ENCODE data around the gene NLGN4Y.

The NLGN4Y gene

DNA sequence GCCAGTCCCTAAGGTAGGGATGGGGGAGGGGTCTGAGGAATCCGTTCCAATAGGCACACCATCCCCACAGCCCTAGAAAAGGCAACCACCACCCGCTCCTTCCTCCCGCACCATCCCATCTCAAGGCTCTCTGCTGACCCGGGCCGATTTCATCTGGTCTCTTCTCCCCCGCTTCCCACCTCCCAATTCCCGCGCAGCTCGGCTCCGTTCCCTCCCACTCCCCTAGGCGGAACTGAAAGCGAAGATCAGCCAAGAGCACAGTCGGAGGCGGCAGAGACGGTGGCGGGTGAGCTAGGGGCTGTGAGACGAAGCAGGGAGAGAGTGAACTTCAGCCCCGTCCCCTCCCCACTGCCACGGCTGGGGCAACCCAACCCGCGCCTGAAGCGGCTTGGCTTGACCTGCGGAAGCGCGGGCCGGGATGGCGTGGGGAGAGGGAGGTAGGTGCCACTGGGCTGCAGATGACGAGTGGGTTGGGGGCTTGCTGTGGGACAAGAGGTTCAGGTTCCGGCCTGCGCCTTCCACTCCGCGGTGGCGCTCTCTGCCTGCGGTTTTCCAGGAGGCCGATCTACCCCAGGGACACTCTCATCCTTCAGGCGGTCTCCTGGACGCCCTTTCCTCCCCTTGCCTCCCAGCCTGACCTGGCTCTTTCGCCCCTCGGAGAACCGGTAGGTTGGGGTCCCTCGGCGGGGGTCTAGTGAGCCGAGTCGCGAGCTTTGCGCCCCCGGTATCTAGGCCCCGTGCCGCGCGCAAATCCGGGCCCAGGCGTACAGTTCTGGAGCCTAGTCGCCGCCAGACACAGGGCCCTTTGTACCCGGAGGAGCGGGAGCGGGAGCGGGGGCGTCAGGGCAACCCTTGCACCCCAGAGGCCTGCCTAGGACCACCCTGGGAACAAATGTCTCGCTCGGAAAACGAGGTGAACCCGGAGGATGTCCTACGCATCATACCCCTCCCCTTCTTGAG, at the start of gene NLGN4Y:
TSS of gene NLGN4Y (plus strand) at position 258 of the 960 bp plus-strand sequence. CDS start 97,591 bp downstream, outside the sequence.
- TF ChIP-seq, protein P1, sequence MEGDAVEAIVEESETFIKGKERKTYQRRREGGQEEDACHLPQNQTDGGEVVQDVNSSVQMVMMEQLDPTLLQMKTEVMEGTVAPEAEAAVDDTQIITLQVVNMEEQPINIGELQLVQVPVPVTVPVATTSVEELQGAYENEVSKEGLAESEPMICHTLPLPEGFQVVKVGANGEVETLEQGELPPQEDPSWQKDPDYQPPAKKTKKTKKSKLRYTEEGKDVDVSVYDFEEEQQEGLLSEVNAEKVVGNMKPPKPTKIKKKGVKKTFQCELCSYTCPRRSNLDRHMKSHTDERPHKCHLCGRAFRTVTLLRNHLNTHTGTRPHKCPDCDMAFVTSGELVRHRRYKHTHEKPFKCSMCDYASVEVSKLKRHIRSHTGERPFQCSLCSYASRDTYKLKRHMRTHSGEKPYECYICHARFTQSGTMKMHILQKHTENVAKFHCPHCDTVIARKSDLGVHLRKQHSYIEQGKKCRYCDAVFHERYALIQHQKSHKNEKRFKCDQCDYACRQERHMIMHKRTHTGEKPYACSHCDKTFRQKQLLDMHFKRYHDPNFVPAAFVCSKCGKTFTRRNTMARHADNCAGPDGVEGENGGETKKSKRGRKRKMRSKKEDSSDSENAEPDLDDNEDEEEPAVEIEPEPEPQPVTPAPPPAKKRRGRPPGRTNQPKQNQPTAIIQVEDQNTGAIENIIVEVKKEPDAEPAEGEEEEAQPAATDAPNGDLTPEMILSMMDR (conservative IDR thresholded peaks at IDR 0.05; ENCODE audit: low read depth), result no peak
- no peak within 1 kb of the TSS for H3K27ac ChIP-seq
- ChIA-PET POLR2A (ENCODE audit: low non-redundant PET) (no interaction called here), CTCF (no interaction called here)
- no peak for DNase-seq (ENCODE audit: low spot score)

DNA sequence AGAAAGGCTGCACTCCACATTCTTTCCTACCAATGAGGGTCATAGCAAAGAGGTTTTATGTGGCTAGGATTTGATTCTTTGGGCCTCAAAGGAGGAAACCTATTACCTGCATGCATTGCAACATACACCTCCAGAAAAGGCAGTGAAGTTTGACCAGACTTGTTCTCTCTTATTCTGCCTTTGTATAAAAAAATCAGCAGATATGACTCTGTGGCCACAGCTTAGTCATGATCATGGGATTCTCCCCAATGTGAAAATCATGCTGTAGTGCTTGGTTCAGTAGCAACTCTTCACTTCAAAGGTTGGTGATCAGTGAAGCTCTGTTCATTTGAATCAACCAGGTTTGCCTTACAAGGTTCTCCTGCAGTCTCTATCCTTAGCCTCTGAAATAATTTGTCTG, 38.4 kb upstream of the NLGN4Y start:
- DNase-seq (ENCODE audit: low spot score), result no peak
- TF ChIP-seq, protein P1 (conservative IDR thresholded peaks at IDR 0.05; ENCODE audit: low read depth), result no peak
- H3K27ac ChIP-seq, result no peak overlapping the region
- POLR2A ChIA-PET (ENCODE audit: low non-redundant PET), result no interaction called here
- CTCF ChIA-PET, result no interaction called here

DNA sequence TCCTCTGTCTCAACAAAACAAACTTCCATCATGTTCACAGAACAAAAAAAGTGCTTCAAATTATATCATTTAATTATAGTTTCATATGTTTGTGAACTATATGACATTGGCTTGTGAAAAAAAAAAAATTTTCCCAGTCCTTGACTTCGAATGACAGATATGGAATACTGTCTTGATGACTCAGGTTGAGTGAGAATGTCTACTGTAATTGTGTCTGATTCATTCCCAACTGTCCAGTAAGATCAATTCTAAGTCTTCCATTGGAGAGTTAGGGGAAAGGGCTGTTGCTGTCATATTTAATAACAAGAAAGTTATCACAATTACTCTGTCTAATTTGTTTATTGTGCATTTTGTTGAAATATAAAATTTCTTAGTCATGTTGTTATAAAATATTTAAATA, 34.1 kb upstream of the NLGN4Y start:
- ChIA-PET POLR2A (ENCODE audit: low non-redundant PET) (no interaction called here), CTCF (no interaction called here)
- TF ChIP-seq, protein P1 (conservative IDR thresholded peaks at IDR 0.05; ENCODE audit: low read depth), result no peak
- no peak for DNase-seq (ENCODE audit: low spot score)
- H3K27ac ChIP-seq, result no peak overlapping the region

DNA sequence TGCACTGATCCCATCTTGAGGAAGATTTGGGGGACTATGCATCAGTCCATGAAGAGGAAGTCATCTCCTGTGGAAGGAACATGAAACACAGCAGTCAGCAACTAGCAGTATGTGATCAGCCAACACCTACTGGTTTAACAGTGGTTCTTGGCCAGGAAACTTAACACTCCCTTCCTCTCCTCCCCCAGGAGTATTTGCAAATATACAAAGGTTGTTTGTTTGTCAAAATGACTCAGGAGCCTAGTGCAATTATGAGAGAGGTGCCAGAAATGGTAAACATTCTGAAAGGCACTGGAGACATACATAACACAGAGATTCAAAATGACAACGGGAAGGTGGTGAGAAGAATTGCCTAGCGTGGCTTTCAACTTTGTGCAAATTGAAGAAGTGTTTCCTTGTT, 26.3 kb upstream of the NLGN4Y start:
- no peak for DNase-seq (ENCODE audit: low spot score)
- ChIA-PET CTCF (no interaction called here), POLR2A (ENCODE audit: low non-redundant PET) (no interaction called here)
- no peak overlapping the region for H3K27ac ChIP-seq
- TF ChIP-seq, protein P1 (conservative IDR thresholded peaks at IDR 0.05; ENCODE audit: low read depth), result no peak

DNA sequence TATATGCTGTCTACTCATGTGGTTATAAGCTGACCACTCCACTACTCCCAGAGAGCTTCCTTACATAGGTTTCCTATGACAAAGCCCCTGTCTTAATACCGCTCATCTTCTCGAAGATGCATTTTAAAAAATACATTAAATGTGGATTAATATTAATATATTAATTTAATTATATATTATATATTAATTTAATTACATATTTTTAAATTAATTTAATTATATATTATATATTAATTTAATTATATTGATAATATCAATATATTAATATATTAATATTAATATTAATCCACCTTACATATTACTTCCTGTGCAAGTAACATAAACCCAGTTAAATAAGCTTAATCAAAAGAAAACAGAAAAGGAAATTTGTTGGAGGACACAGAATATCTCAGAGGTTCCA, 19.7 kb upstream of the NLGN4Y start:
- CTCF ChIA-PET, result no interaction called here
- TF ChIP-seq, protein P1 (conservative IDR thresholded peaks at IDR 0.05; ENCODE audit: low read depth), result no peak
- POLR2A ChIA-PET (ENCODE audit: low non-redundant PET), result no interaction called here
- no peak for DNase-seq (ENCODE audit: low spot score)
- H3K27ac ChIP-seq, result no peak overlapping the region

DNA sequence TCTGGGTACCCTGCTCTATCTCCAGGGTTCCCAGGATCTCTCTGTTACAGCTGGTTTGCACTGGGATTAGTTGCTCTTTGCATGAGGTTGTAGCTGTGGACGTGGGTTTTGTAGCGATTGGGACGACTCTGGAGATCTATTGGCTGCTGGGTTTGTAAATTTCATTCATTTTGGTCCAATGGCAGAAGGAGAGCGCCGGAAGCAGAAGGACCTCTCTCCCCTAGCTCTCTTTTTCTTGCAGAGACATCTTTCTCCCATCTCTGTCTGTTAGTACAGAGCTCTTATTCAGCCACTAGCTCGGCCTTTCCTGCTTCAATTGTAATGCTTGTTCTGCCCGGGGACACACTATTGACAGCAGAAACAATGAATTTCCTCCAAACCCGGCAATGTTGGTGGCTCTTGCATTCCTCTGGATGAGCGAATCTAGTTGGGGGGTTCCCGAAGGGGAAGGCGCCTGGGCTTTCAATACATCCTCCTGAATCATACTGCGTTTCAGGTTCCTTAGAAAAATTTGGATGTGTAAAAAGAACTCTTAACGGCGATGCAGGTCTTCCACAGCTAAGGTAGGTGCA, 1.9 kb upstream of the NLGN4Y start:
- ChIA-PET POLR2A (ENCODE audit: low non-redundant PET) (no interaction called here), CTCF (no interaction called here)
- TF ChIP-seq, protein P1 (conservative IDR thresholded peaks at IDR 0.05; ENCODE audit: low read depth), result no peak
- no peak overlapping the region for H3K27ac ChIP-seq
- no peak for DNase-seq (ENCODE audit: low spot score)
